ENCODE measurements around the gene R3HDML. TPM values are rescaled to one million over a fixed set of nuclear protein-coding genes. Genes with fewer than 3 reads are reported as not detected.
A peak's percentile ranks its signal among the peaks of the same experiment; 100 is the strongest.

The R3HDML gene
- total and polyA plus RNA-seq, 2 of the 13 experiments (the other 11 are each of a cell fraction or from before 2014, with no cell fraction given), result not detected

DNA sequence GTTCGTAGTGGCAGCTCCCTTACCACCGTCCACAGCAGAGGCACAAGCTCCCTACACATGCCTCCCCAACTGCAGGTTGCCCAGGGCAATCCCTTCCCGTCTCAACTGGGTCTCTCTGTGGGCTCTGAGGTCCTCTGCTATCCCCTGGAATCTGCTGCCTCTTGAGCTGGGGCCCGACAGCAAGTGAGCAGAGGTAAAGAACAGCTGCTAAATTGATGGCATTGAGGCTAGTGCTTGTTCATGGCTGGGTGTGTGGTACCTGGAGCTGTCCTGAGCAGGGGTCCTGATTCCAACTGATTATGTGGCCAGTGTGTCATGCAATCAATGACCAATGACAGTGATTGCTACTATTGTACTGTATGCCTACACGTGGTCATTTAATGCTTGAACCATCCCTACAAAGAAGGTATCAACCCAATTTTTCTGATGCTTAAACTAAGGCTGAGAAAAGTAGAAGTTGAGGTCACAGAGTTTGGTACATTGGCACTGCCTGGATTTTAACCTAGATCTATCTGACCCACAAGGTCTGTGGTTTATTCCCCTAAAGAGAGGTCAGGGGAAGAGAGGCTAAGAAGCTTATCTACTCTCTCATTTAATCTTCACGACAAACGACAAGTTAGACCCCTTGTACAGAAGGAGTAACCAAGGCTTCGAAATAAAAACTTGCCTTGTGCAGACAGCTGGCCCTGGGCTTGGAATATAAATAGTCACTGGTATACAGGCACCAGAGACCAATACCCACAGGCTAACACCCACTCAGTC, 59.7 kb downstream of the R3HDML start (continued):
- TF ChIP-seq ZNF383 (CRISPR knock-in tag; IDR thresholded peaks at IDR 0.05; ENCODE audit: borderline replicate concordance) (0 out of 2 replicates have a peak, but pooled peaks have one; percentile 27), ZNF138 (CRISPR knock-in tag; IDR thresholded peaks at IDR 0.05; ENCODE audit: low read depth) (no peak), LCORL (IDR thresholded peaks at IDR 0.05) (no peak), LCORL (CRISPR knock-in tag; IDR thresholded peaks at IDR 0.05) (no peak), IKZF4 (CRISPR knock-in tag; IDR thresholded peaks at IDR 0.05; ENCODE audit: borderline replicate concordance, low read depth, not compliant biosample characterization) (no peak), GTF2F1 (IDR thresholded peaks at IDR 0.05; ENCODE audit: low read length) (no peak), THAP11 (CRISPR knock-in tag; IDR thresholded peaks at IDR 0.05) (no peak), GTF3A (CRISPR knock-in tag; conservative IDR thresholded peaks at IDR 0.05) (0 out of 2 replicates have a peak, but pooled peaks have one; percentile 67), MLLT10 (CRISPR knock-in tag; IDR thresholded peaks at IDR 0.05) (no peak), SIX4 (CRISPR knock-in tag; IDR thresholded peaks at IDR 0.05) (no peak), JUN (CRISPR knock-in tag; IDR thresholded peaks at IDR 0.05) (peak; percentile 47; the same call in 1 of the 2 replicates)

DNA sequence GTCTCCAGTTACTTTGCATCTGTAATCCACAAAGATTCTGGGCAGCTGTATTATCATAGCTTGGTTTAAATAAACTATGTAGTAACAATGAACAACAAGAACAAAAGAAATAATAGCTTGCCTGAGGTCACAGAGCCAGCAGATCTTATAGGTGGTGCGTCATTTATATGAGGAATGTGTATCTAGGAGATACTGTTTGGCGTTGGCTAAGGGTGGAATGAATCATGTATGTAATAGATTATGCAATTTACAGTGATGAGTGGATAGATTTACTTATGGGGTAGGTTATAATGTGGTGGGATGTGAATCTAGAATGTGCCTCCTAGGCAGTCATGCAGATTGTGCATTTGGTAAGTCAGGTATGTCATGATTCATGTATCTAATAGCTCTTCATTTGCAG, 61.5 kb downstream of the R3HDML start:
- H3K4me3 ChIP-seq (replicated peaks in 1 of 3; ENCODE audit: insufficient read depth in 1 of 3, low read depth in 2 of 3, low read length in 3 of 3), result no peak overlapping the region
- no peak overlapping the region for H2AFZ ChIP-seq (ENCODE audit: low read length)
- no peak for FAIRE-seq
- intact Hi-C loops (cut with micrococcal nuclease; ENCODE audit: unreplicated experiment) (no loop called here), in situ Hi-C loops (cut with HindIII; ENCODE audit: extremely low pct_ligation_motif_present, low pct_unique_long_range_greater_than_20kb) (no loop called here)
- peaks cover 3 to 4% of the 10 kb centered on the region in 2 experiments; a peak in 2 of 5 replicates for H3K36me3 ChIP-seq (replicated peaks in 1 of 2; ENCODE audit: control insufficient read depth in 1 of 2, insufficient read depth in 2 of 2, low read length in 2 of 2)
- ChIA-PET CTCF (ENCODE audit: low intra/inter-chr PET ratio, low total read pairs) (no interaction called here), POLR2A (interaction anchor here (0.7 to 10.8 kb wide), 6 partner anchors 12 to 188 kb away, joined by 3 to 556 read pairs (median 4); partner anchors contain the start of gene OSER1)
- peaks cover 57% of the 10 kb centered on the region for H3K79me2 ChIP-seq (ENCODE audit: insufficient read depth, low read length)
- BruUV-seq (replicated peaks), result no TSS peak
- no peak for TF ChIP-seq SAFB2 (CRISPR knock-in tag; IDR thresholded peaks at IDR 0.05; ENCODE audit: borderline replicate concordance, low read depth)
- TF ChIP-seq HNF4G (IDR thresholded peaks at IDR 0.05; ENCODE audit: borderline replicate concordance, low read depth, low read length), result no peak
- no peak for TF ChIP-seq HNF4G (CRISPR knock-in tag; IDR thresholded peaks at IDR 0.05; ENCODE audit: borderline replicate concordance, low read depth)
- no peak for TF ChIP-seq GTF2F1 (IDR thresholded peaks at IDR 0.05; ENCODE audit: low read length)
- no peak for TF ChIP-seq SCMH1 (CRISPR knock-in tag; IDR thresholded peaks at IDR 0.05; ENCODE audit: borderline replicate concordance)
- TF ChIP-seq ZNF510 (CRISPR knock-in tag; IDR thresholded peaks at IDR 0.05; ENCODE audit: low read depth), result no peak
- TF ChIP-seq NFRKB (IDR thresholded peaks at IDR 0.05), result no peak
- no peak for TF ChIP-seq ARNT2 (CRISPR knock-in tag; IDR thresholded peaks at IDR 0.05; ENCODE audit: low read depth)
- TF ChIP-seq HNRNPK (IDR thresholded peaks at IDR 0.05; ENCODE audit: low read depth, low read length, poor library complexity, severe bottlenecking), result no peak
- TF ChIP-seq SP1 (IDR thresholded peaks at IDR 0.05), result no peak
- TF ChIP-seq SP1 (CRISPR knock-in tag; IDR thresholded peaks at IDR 0.05), result no peak
- TF ChIP-seq ZNF543 (CRISPR knock-in tag; IDR thresholded peaks at IDR 0.05), result no peak
- TF ChIP-seq SP5 (CRISPR knock-in tag; IDR thresholded peaks at IDR 0.05; ENCODE audit: borderline replicate concordance, low read depth), result no peak
- no peak for TF ChIP-seq ZNF75D (CRISPR knock-in tag; IDR thresholded peaks at IDR 0.05; ENCODE audit: borderline replicate concordance)
- no peak for TF ChIP-seq SYNCRIP (IDR thresholded peaks at IDR 0.05; ENCODE audit: insufficient read depth, low read depth, low read length)
- no peak for TF ChIP-seq MED1 (CRISPR knock-in tag; IDR thresholded peaks at IDR 0.05)
- TF ChIP-seq ZNF138 (CRISPR knock-in tag; IDR thresholded peaks at IDR 0.05; ENCODE audit: low read depth), result no peak
- no peak for TF ChIP-seq ZNF678 (CRISPR knock-in tag; IDR thresholded peaks at IDR 0.05)
- no peak for TF ChIP-seq PITX1 (CRISPR knock-in tag; IDR thresholded peaks at IDR 0.05)
- ATAC-seq, result no peak
- H3K9me3 ChIP-seq (ENCODE audit: low read length), result no peaks in the 10 kb centered on the region
- H3K4me1 ChIP-seq (ENCODE audit: insufficient read depth, low read length), result peaks cover 85% of the 10 kb centered on the region
- no peak for DNase-seq (ENCODE audit: low spot score)
- WGBS (ENCODE audit: low lambda C conversion rate), result 91% methylated on average over 2 of the region's 2 CpGs
- H3K27me3 ChIP-seq (ENCODE audit: control insufficient read depth in 1 of 2, insufficient read depth in 2 of 2, low read length in 2 of 2), result no peaks in the 10 kb centered on the region; a peak in 1 of 5 replicates
- H4K20me1 ChIP-seq (ENCODE audit: insufficient read depth, low read length), result peaks cover 10% of the 10 kb centered on the region; the same call in 1 of the 2 replicates
- no peak overlapping the region for H3K9ac ChIP-seq (ENCODE audit: insufficient read depth, low read depth, low read length)
- H3K4me2 ChIP-seq (ENCODE audit: low read depth, low read length), result no peak overlapping the region
- no peak overlapping the region for H3K27ac ChIP-seq (ENCODE audit: extremely low read length, insufficient read depth, low read length)

Measured in HepG2 (cell line).